GM21367 (cell line): ENCODE measurements around the gene CCDC85C.

Source experiments
- ATAC-seq: cut with Tn5 transposase; IDR thresholded peaks from one replicate; pipeline ENCODE4 v1.9.1; 2021; ENCODE audit not compliant: unreplicated experiment

Gene CCDC85C

DNA sequence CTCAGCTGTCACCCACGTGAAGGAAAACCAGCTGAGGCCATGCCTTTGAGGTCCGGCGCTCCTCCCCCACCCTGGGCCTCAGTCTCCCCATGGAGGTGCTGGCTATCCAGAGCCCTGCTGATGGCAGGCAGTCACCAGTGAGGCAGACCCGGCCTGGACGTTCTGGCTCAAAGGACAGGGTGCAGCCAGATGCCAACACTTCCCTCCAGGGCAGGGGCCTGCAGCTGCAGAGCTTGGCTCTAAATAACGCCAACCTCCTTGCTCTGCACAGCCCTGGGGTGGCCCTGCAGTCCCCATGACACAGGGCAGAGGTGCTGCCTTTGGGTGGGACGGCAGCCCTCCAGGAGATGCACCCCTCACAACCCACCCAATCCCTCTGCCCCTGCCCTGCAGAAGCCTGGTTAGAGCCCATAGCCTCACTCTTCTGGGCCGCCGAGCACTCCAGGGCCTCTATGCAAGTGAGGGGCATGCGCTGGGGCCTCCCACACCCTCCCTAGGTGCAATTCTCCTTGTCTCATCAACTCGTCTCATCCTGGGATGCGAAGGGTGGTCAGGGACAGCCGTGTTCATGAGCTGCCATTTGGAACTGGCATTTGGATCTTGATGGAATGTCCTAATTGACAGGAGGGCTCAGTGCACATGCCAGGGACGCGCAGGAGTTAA, 30.4 kb downstream of the CCDC85C start:
- no peak for ATAC-seq

DNA sequence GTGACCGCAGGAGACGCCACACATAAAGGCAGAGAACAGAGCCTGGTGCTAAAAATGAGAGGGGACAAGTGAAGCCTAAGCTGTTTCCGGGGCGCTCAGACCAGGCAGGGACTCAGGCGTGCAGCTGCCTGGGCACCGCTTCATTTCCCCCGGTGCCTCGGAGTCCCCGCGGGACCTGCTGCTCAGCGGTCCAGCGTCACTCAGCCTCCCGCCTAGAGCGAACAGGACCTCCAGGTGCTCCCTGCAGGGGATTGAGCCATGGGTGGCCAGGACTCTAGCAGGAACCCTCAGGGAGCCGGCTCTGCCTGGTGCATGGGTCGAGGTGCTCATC, 31.0 kb downstream of the CCDC85C start:
- no peak for ATAC-seq

DNA sequence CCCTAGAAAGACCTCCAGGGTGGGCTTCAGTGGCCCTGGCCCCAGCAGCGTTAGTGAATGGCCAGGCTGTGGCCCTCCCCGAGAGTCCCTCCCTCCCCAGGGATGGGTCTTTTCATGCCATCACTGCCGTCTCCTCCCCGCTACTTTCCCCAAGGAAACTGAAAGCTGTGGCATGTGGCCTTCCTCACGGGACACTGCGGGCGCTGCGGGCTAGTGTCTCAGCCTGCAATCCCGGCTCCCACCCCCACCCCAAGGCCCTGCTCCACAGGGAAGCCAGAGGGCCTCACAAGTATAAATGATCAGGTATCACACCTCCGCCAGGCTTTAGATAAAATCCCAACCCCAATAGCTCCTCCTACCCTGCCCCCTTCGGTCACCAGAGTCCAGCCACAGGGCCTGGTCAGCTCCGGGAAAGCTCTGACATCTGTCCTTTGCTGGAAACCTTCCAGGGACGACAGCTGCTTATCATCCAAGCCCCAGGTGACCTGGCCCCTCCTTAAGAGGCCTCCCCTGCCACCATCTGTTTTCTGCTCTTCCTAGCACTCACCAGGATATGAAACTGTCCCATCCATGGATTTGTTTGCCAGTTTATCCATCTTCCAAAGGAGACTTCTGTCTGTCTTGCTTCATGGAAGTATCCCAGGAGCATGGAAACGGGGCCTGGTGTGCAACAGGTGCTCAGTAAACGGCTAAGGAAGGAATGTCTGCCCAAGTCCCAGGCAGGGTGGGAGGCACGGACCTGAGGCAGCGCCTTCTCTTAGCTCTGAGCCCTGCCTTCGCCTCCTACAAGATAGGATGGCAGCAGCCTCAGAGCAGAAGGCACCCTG, 31.6 kb downstream of the CCDC85C start:
- ATAC-seq: no peak

DNA sequence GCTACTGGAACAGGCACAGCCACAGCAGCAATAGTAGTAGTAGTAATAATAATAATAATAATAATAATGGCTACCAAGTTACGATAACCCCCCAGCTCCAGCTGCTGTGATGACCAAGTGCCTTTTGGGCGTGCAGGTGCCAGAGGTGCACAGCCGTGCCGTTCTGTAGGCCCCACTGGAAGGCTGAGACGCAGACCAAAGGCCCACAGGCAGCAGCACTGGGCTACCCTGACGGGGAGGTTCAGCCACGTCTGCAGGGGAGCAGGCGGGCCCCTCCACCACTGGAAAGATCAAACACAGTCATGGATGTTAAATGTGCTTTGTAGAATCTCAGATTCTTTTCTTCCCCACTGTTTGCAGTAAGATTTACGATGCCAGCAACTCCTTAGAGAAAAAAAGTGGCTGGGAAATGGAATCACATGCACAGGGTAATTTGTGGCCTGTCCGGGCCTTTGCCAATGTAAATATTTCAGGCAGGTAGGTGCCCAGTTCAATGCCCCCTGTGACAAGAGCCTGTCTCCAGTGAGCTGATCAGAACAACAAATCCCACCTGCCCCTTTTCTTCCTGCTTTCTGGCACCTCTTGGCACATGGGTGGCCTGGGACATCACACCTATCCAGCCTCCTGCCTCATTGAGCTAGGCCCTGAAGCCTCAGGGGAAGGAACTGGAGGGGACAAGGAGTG, 32.6 kb downstream of the CCDC85C start:
- ATAC-seq: no peak

DNA sequence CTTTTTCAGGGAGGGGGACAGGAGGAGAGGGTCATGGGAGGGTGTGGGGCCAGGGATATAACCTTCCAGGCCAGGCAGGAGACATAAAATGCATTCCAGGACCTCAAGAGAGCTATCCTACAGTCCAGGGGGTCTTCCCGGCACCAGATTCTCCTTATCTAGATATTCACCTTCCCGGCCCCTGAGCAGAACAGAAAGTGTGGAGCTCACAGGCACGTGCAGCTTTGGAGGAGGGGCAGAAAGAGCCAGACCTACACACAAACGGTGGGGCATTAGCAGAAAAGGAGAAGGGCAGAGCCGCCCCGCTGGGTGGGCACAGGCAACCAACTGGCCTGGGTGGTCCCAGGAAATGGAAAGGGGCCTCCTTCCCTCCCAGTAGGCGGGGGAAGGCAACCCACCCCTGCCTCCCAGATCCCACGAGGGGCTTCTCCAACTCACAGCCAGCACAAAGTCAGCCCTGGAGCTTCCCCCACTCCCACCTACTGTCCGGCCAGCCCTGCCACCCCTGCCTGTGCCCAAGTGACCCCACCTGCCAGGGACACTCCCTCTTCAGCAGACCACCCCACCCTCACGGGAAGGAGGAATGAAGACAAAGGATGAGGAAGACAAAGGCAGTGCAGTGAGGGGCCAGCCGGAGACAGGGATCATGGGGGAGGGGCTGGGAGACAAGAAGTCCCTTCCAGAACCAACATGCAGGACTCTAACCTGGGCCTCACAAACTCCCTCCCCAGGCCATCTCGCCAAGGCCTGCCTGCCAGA, 33.3 kb downstream of the CCDC85C start:
- ATAC-seq: no peak

DNA sequence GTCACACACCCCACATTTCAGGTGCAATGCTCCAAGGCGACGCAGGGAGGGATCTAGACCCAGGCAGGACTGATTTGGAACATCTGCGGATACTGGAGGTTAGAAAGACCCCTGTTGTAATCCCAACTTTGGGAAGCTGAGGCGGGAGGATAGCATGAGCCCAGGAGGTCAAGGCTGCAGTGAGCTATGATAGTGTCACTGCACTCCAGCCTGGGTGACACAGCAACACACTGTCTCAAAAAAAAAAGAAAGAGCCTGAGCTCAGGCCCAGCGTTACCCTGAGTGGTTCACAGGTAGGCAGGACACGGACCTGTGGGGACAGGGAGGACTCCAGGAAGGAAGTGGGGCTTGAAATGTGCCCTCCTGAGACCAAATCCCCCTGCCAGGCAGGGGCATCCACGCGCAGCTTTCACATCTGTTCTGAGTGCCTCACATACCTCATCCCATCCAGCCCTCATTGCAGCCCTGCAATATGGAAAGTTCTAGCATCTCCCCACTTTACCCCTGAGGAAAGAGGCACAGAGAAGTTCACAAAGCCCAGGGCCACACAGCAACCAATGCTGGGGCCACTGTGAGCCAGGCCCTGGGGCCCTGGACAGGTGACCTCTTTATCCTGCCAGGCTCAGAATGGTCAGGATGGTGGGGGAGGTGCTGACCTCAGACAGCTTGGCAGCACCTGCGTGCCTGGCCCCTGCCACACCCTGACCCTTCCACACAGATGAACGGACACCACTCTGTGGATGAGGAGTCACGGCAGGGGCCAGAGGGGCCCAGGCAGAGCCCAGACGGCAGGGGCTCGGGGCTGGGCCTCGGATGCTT, 34.1 kb downstream of the CCDC85C start:
- ATAC-seq: no peak

DNA sequence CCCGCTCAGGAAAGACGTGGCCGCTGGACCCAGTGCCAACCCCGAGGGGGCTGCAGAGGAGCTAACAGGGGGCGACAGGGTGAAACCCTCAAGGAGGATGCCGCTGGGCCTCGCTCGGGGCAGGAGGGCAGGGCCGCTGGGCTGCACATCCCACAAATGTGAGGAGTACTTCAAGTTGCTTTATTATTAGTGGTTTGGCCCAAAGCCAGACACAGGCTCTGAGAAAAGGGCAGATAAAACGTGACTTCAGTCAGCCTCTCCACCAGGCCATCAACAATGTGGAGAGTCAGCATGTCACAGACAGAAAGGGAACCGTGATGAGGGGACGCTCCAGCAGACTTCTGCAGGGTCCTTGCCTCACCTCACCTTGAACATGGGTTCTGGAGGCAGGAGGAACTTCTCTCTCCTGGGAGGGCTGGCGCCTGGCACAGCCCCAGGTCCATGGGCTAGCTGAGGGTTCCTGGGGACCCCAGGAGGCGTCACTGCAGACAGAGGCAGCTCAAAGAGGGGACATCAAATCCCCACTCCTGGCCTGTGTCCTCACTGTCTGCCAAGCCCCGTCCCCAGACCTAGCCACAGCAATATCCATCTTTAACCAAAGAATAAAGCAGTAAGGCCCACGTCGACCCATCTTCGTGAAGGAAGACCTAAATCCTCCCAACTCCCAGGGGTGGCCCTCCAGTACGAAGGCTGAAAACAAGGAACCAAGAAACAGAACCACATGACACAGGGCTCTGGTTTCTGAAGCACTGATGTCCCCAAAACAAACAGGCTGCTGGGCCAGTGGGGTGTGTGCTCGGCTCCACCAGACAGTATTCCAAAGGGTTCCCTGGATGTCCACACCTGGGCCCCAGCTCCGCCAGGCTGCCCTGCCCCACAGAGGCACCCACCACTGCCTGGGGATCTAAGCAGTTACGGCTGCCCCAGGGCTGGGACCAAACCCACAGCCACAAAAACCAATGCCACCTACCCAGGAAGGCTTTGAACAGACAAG, 35.1 kb downstream of the CCDC85C start:
- no peak for ATAC-seq

DNA sequence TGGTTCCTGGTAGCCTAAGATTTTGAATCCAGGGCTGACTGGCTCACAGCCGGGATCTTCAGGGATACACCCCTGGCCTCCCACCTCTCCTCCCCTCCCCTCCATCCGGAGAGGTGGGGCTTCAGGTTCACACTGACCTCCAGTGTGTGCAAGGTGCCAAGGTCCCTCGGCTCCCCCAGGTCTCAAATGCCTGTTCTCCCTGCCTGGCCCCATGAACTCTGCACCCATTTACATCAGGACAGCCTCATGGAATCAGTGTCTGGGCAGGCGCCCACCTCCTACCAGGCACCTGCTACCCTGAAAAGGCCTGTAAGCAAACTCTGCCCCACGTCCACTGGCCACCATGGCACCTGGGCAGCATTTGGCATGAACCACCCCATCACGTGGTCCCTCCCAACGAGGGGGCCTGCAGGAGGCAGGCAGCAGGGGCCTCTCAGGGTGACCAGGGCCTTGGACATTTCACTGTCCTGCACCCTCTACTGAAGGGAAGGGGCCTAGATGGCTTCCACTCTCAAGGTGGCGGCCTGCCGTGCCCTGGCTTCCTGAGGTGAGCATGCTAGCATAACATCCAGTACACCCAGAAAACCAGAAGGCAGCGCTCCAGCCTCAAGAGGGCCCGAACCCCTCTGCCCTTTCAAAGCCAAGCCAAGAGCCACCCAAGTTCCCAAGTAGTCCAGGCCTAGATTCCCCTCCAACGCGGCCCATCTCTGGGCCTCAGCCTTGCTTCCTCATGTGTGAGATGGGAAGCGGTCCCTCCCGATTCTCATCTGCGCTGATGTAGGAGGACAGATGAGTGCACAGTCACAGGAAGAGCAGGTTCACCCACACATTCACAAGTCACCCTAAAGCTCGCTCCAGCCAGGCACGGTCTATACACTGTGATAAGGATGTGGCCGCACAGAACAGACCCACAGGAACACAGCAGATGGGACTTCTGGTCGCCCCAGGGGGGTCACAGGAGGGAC, 37.3 kb downstream of the CCDC85C start:
- no peak for ATAC-seq

DNA sequence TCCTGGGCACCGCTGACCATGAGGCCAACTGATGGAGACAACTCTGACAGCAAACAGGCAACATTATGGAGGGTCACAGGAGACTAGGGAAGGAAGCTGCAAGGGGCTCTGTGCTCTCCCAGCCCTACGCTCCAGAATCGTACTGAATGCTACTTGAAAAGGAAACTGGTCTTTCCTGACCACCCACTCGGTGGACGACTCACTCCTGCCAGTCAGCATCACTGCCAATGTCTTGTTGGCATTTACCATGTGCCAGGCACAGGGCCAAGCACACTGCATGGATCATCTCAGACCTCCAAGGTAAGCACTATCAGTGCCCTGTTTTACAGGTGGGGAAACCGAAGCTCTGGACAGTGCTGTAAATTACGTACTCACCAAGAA, 38.0 kb downstream of the CCDC85C start:
- ATAC-seq: no peak

DNA sequence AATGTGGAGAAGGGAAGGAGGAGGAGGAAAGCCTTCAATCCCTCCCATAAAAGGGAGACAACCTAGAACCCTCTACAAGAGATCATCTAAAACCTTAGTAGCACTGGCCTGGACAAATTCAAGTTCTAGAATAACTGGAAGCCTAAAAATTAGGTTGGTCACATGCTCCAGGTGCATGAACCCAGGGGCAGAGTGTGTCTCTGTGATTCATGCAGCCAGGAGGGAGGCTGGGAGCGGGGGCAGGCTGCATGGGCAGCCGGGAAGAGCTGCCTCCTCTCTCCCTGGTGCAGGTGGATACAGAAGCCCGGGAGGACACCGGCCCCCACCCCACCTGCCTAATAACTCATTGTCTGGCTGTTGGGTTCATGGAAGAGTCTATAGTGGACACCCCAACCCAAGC, 38.6 kb downstream of the CCDC85C start:
- no peak for ATAC-seq

DNA sequence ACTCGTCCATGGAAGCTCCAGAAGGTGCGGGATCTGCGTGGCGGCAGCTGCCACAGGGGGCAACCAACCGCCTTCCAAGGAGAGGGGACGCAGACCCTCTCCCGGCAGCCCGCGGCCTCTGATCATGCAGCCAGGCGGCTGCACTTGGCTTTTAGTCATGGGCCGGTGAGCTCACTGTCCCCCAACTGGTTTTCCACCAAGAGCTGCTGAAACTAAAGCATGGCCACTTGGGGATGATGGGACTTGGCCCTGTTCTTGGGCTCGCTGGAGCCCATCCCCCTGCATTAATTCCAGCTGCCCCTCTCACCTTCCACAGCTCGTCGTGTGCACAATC, 39.1 kb downstream of the CCDC85C start:
- ATAC-seq: no peak

DNA sequence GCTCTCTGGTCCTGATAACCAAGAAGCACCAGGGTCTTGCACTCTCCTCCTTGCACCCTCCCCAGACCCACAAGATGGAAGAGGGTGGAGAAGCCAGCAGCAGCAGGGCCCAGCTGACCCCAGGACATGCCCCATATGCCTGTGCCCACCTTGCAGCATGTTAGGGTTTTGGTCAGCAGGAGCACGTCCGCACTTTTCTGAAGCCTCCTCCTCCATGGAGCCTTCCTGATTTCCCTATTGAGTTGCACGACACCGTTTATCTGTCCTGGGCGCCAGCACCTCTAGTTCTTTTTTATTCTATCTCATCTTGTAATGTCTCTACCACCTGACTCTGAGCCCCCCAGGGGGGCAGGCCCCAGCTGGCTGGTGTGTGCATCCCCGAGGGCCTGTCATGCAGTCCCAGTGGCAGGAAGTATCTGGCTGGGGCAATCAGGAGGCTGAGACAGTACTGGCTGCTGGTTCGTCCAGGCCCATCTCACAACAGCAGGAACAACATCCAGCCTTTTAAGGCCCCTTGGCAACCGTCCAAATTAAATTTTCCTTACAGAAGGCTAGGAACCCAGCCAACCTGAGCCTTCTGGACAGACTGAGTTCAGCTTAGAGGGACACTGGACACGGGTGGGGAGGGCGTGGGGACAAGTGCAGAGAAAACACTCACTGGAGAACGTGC, 39.6 kb downstream of the CCDC85C start:
- ATAC-seq: no peak

DNA sequence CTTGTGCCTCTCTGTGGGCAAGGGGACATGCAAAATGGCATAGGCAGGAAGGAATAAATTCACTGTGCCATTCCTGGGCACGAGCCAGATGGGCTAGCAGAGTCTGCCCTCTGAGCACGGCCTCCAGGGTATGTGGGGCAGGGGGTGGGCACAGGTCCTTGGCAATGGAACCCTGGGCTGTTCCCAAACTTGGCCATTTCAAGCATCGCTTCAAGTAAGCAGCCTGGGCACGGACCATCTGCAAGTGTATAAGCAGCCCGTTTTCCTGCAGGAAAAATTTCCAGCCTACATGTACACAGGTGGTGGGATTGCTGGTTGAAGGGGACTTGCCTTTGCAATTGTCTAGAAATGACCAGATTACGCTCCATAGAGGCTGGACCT, 40.3 kb downstream of the CCDC85C start:
- no peak for ATAC-seq

DNA sequence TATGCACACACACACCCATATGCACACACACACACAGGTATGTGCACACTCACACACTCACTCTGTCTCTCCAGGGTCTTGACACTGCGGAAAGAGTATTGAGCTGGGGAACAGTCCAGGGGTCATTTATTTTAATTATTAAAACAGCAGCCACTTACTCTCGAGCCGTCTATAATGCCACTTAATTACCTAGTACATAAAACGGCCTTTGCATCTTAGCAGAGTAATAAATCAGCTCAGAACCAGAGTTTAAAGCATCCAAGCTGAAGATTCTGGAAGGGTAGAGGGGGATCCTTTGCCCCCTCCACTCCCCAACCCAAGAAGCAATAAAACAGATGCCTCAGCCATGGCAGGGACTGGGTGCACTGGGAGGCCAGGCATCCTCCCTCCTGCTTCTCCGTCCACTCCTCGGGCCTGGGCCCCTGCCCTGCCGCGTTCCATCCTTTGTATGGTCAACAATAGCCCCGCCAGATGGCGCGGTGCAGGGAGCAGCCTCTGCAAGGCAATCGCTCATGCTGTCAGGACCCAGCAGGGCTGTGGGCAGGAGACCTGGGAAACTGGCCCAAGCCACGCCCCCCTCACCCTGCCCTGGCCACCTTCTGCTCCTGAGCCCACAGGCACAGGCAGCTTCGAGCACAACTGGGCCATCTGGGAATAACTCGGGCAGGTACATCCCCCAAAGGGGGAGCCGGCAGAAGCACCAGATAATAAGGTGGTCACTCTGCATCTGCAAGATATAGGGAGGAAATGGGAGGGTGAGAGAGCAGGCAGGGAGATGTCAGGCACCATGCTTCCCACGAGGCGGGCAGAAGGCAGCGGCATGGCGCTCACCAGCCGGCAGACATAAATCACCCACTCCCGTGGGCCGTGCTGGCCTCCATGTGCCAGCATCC, 40.9 kb downstream of the CCDC85C start:
- no peak for ATAC-seq

DNA sequence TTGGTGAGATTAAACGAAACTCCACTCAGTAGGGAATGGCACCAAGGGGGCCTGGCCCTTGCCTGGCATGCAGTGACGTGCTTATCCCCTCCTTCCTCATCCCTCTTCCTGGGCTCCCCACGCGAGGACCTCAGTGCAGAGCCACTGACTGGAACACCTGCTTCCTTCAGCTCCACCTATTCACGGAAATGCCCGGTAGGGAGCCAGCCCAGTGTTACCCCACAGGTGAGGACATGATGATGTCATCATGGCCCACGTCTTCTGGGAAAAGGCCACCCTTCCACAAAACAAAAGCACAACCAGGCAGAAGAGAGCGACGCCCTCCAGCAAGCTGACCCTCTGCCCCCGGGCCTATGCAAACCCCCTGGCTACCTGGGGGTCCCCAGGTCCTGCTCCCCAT, 42.1 kb downstream of the CCDC85C start:
- ATAC-seq: no peak

DNA sequence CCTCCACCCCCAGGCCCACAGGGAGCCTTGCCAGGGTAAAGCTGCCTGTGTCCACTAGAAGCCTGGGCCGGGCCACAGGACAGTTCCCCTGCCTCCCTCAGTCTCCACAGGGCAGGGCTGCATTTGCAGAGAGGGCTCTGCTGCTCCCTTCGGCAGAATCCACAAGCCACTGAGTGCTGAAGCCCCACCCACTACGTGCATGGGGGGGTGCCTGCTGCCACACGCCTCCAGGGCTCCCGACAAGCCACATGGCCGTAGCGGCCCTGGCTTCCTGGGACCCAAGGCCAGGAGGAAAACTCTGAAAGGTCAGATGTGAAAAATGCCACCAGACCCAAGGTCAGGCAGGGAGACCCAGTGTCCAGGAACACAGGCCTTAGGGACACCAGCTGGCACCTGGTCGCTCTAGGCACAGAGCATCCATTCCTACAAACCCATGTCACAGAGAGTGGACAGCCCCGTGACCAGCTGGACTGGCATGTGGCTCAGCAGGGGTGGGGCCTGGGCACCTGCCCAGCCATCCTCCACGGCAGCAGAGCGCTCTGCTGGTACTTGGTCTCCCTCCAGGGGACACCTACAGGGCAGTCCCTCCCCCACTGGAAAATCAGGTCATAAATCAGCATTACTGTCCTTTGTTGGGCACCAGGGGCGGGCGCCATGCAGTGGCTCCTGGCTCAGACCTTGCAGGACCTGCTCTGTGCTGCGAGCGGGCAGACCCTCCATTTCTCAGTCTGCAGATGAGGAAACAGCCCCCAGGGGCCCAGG, 42.9 kb downstream of the CCDC85C start:
- ATAC-seq: no peak
